Renal cortex interstitium (tissue), 11 donors: ENCODE measurements around the gene SERP1. TPM values are rescaled to one million over a fixed set of nuclear protein-coding genes. Genes with fewer than 3 reads are reported as not detected.

ENCODE experiments used
- DNase-seq, 11 donors: peaks; one replicate each; pipeline ENCODE4 v3.0.0-alpha.2; 2013; ENCODE audit warnings: low read depth in 9 of 11, low spot score in 4 of 11; ENCODE audit errors: extremely low read depth in 1 of 11
- polyA plus RNA-seq, 3 donors: library from polyadenylated mRNA; unstranded; fragments of 120-200 nt; gene quantifications; one replicate each; pipeline ENCODE4 v1.2.1, GENCODE V29; 2013; ENCODE audit not compliant: insufficient read length in 3 of 3

Gene SERP1
- polyA plus RNA-seq, 3 donors, result 119 to 134 (median 125) TPM

- peak in 4 of 11 donors; percentile 17 to 43 (median 37) for DNase-seq
Measured at GRCh38 chr3:150545419-150546225, 674 bp downstream of the SERP1 start.

DNA sequence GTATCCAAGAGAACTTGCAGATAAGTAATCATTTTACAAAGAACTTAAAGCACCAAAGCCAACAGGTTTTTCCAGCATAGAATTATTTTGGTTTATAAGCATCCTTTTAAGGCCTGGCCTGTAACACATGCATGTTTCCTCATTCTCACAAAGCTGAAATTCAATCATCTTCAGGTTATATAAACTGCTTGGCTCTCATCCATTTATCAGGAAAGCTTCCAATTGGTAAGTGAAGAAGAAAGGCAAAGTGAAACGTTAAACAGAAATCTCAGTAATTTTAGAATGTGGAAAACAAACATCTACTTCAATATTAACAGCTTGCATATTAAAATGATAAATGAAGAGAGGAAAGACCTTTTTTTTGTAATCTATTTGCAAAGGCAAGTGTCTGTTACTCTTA, 1.6 kb downstream of the SERP1 start:
- DNase-seq, result no peak

DNA sequence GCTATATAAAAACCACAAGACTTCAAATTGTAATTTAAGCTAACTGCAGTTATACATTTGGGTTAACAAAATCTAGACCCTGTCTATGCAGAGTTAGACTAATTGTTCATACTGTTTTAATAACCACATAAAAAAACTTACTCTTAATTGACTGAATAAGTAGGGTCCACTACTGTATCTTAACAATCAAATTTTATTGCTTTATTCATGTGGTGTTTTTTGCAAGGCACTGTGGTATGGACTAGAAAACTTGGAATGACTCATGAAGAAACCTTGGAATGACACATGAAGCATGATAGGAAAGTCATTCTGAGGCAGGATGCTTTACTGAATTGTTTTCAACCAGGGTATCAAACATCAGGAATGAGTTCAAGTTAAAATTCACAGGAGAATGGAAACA, 2.3 kb downstream of the SERP1 start:
- DNase-seq, result no peak

- no peak for DNase-seq
Measured at GRCh38 chr3:150543531-150543930, 2.8 kb downstream of the SERP1 start.

- DNase-seq, result no peak
Measured at GRCh38 chr3:150543128-150543527, 3.2 kb downstream of the SERP1 start.

GRCh38 chr3:150540991-150541390, 5.3 kb downstream of the SERP1 start:
- DNase-seq, result no peak

DNA sequence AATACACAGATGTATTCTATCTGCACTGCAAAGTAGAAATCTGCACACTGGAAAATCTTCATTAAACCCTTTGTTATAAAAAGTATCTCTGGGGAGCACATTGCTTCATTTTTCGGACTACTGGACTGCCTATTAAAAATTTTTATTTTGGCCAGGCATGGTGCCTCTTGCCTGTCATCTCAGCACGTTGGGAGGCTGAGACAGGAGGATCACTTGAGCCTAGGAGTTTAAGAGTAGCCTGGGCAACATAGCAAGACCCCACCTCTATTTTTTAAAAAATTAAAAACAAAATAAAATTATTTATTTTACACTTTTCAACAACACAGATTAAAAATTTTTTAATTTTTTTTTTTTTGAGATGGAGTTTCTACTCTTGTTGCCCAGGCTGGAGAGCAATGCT, 6.0 kb downstream of the SERP1 start:
- no peak for DNase-seq

GRCh38 chr3:150538324-150539208, 7.7 kb downstream of the SERP1 start:
- no peak for DNase-seq

GRCh38 chr3:150535204-150535603, 11.1 kb downstream of the SERP1 start:
- no peak for DNase-seq

GRCh38 chr3:150531775-150532174, 14.5 kb downstream of the SERP1 start:
- no peak for DNase-seq

GRCh38 chr3:150528354-150528797, 17.9 kb downstream of the SERP1 start:
- peak in 2 of 11 donors; percentile 17 to 31 for DNase-seq

GRCh38 chr3:150527464-150528255, 18.6 kb downstream of the SERP1 start:
- no peak for DNase-seq

- no peak for DNase-seq
Measured at GRCh38 chr3:150523538-150523937, 22.8 kb downstream of the SERP1 start.

DNA sequence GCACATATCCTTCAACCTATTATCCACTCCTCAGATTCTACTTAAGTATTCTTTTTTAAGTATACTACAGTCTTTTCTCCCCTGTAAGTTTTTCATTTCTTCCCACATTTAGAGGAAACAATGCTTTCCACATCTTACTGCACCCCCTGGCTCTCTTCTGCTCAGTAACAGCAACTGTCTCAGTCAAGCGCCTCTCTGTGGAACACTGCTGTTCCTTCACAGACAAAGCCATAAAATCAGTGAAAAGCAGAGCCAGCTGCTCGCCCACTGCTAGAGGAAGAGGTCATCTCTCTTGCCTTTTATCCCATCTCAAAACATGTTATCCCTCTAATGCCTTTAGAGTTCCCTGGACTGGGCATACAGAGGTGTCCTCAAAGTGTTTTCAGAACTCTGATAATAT, 24.8 kb downstream of the SERP1 start:
- peak in 2 of 11 donors; percentile 29 to 31 for DNase-seq

GRCh38 chr3:150520408-150520807, 25.9 kb downstream of the SERP1 start:
- no peak for DNase-seq

GRCh38 chr3:150519026-150519425, 27.3 kb downstream of the SERP1 start:
- no peak for DNase-seq

DNA sequence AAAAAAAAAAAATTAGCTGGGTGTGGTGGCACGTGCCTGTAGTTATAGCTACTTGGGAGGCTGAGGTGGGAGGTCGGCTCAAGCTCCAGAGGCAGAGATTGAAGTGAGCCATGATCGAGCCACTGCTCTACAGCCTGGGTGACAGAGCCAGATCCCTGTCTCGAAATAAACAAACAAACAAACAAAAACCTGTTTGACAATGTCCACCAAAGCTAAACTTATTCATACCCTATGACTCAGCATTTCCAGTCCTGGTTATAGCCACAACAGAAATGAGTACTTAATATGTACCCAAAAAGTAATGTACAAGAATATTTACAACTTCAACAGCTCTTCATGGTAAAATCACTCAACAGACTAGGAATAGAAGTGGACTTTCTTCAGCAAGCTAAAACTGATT, 31.1 kb downstream of the SERP1 start:
- DNase-seq, result no peak

DNA sequence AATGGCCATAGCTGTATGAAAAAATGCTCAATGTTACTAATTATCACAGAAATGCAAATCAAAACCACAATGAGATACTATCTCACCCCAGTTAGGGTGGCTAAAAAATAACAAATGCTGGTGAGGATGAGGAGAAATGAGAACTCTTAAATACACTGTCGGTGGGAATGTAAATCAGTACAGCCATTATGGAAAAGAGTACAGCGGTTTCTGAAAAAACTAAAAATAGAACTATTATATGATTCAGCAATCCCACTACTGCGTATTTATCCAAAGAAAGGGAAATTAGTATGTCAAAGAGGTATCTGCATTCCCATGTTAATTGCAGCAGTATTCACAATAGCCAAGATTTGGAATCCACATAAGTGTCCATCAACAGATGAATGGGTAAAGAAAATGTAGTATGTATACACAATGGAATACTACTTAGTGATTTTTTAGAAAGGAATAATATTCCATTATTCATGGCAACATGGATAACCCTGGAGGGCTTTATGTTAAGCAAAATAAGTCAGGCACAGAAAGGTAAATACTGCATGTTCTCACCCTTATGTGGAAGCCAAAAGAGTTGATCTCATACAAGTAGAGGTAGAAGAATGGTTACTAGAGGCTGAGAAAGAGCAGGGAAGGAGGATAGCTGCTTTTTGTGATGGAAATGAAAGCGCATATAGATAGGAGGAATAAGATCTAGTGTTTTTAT, 35.0 kb downstream of the SERP1 start:
- DNase-seq, result no peak

DNA sequence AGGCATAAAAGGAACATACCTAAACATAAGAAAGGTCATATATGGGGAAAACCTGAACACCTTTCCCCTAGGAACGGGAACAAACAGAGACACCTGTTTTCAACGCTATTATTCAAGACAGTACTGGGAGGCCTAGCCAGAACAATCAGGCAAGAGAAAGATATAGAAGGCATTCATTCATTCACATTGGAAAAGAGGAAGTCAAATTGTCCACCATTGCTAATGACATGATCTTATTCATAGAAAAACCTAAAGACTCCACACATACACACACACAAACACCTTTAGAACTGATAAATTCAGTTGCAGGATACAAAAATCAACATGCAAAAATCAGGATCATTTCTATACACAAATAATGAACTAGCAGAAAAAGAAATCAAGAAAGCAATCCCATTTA, 36.5 kb downstream of the SERP1 start:
- DNase-seq, result no peak
